Heart left ventricle (tissue), 13 donors: ENCODE measurements around the gene MPLKIP.

Experiments used
- POLR2A ChIP-seq, 2 donors: fragments of 450-650 bp; IDR thresholded peaks; one replicate each; pipeline ENCODE4 v1.6.1; 2017; ENCODE audit warnings: antibody characterized with exemption in 2 of 2, mild to moderate bottlenecking in 2 of 2, moderate library complexity in 2 of 2
- TF ChIP-seq, protein P1 (sequence below), 12 donors: fragments of 200-600 bp; sonication (generic) in 4 of 12; IDR thresholded peaks; one replicate each; pipeline versions ENCODE4 v1.5.0 to v1.8.0; 2018 to 2022; ENCODE audit warnings: antibody characterized with exemption in 12 of 12, mild to moderate bottlenecking in 5 of 12
- donor health status: ischemic (EF 13 %, LVEDD 7.1; RV severe dilation, severe dysfunction).
- donor health status: DM: no; HTN: yes; CAD: no.
- donor health status: DM: no; HTN: no; CAD: no.
- donor health status: ischemic (EF 25% LVEDD 6.9; RV normal size, moderate dysfunction).
- donor health status: ischemic (EF 25% LVEDD 5.7; RV mildly dilated, moderate dysfunction).
- donor health status: ischemic (EF 35%, LVEDD 5.7; RV mildly dilated, moderate dysfunction).
- donor health status: nonischemic (EF 11% LVEDD 7.7; RV severe dilation, severe dysfunction).
- donor health status: DM: yes; HTN: yes; CAD: no.
- donor health status: PGD.
- donor health status: ischemic (EF 29% LVEDD 5.4; RV normal size, mild dysfunction).
- donor health status: nonischemic (EF 23%, LVEDD 6.1; RV moderate dilation, normal function).

DNA sequence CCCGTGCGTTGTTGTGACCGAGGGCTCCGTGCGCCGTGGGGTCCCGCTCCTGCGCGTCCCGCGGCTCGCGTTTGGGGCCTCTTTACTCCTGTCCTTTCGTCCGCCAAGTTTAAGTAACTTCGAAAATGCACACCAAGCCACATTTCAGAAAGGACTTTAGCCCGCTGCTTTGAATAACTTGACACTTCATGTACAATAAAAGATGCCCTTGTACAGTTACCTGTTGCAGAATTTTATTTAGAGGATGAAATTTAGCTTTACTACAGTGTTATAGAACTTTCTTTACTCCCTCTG, 842 bp upstream of the MPLKIP start:
- TF ChIP-seq, protein P1, sequence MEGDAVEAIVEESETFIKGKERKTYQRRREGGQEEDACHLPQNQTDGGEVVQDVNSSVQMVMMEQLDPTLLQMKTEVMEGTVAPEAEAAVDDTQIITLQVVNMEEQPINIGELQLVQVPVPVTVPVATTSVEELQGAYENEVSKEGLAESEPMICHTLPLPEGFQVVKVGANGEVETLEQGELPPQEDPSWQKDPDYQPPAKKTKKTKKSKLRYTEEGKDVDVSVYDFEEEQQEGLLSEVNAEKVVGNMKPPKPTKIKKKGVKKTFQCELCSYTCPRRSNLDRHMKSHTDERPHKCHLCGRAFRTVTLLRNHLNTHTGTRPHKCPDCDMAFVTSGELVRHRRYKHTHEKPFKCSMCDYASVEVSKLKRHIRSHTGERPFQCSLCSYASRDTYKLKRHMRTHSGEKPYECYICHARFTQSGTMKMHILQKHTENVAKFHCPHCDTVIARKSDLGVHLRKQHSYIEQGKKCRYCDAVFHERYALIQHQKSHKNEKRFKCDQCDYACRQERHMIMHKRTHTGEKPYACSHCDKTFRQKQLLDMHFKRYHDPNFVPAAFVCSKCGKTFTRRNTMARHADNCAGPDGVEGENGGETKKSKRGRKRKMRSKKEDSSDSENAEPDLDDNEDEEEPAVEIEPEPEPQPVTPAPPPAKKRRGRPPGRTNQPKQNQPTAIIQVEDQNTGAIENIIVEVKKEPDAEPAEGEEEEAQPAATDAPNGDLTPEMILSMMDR (IDR thresholded peaks at IDR 0.05): no peak
- no peak for TF ChIP-seq POLR2A (IDR thresholded peaks at IDR 0.05)
